Upper lobe of right lung (tissue), 1 donor: ENCODE results near the gene LASP1NB.

ENCODE experiments used
- ATAC-seq: fragments of 200-7000 bp; cut with Tn5 transposase; one replicate; pipeline ENCODE4 v1.9.1; 2020; ENCODE audit warnings: mild to moderate bottlenecking, moderate library complexity
- DNase-seq: peaks from one replicate; pipeline ENCODE4 v3.0.0-alpha.2; 2020
- H3K27ac ChIP-seq: fragments of 200-600 bp; one replicate; pipeline ENCODE4 v1.8.0; 2022
- H3K27me3 ChIP-seq: fragments of 200-600 bp; one replicate; pipeline ENCODE4 v1.8.0; 2022; ENCODE audit warnings: mild to moderate bottlenecking
- H3K36me3 ChIP-seq: fragments of 200-600 bp; one replicate; pipeline ENCODE4 v1.8.0; 2022
- H3K4me1 ChIP-seq: fragments of 200-600 bp; one replicate; pipeline ENCODE4 v1.8.0; 2022
- H3K4me3 ChIP-seq: fragments of 200-600 bp; one replicate; pipeline ENCODE4 v1.8.0; 2022; ENCODE audit warnings: mild to moderate bottlenecking
- H3K9me3 ChIP-seq: fragments of 200-600 bp; one replicate; pipeline ENCODE4 v1.8.0; 2022
- CTCF ChIP-seq: fragments of 200-600 bp; IDR thresholded peaks from one replicate; pipeline ENCODE4 v1.8.0; 2022; ENCODE audit warnings: antibody characterized with exemption
- intact Hi-C: fragments of 100-400 bp; cut with DNase I; formaldehyde crosslinking; loops from one replicate; pipeline ENCODE4 v1.11.0; 2022
- donor health status: DM: no; HTN: yes; CAD: no; lungs with severe emphysema.

The LASP1NB gene

GRCh38 chr17:38916771-38917170 lies 8.6 kb upstream of the LASP1NB start:
- H3K27me3 ChIP-seq = no peaks in the 10 kb centered on the region
- no peak overlapping the region for H3K27ac ChIP-seq
- H3K36me3 ChIP-seq = peaks cover 73% of the 10 kb centered on the region
- no peak for ATAC-seq
- H3K9me3 ChIP-seq = no peaks in the 10 kb centered on the region
- peaks cover 16% of the 10 kb centered on the region for H3K4me1 ChIP-seq
- DNase-seq = peak; percentile 22
- intact Hi-C loops = no loop called here
- TF ChIP-seq CTCF = no peak
- H3K4me3 ChIP-seq = no peak overlapping the region

- H3K36me3 ChIP-seq = peaks cover 73% of the 10 kb centered on the region
- no peak for TF ChIP-seq CTCF
- H3K9me3 ChIP-seq = no peaks in the 10 kb centered on the region
- no peaks in the 10 kb centered on the region for H3K27me3 ChIP-seq
- H3K4me3 ChIP-seq = no peak overlapping the region
- no peak for ATAC-seq
- H3K27ac ChIP-seq = no peak overlapping the region
- peaks cover 14% of the 10 kb centered on the region for H3K4me1 ChIP-seq
- intact Hi-C loops = no loop called here
- no peak for DNase-seq
These were observed 8.2 kb upstream of the LASP1NB start for GRCh38 chr17:38917259-38917658.

DNA sequence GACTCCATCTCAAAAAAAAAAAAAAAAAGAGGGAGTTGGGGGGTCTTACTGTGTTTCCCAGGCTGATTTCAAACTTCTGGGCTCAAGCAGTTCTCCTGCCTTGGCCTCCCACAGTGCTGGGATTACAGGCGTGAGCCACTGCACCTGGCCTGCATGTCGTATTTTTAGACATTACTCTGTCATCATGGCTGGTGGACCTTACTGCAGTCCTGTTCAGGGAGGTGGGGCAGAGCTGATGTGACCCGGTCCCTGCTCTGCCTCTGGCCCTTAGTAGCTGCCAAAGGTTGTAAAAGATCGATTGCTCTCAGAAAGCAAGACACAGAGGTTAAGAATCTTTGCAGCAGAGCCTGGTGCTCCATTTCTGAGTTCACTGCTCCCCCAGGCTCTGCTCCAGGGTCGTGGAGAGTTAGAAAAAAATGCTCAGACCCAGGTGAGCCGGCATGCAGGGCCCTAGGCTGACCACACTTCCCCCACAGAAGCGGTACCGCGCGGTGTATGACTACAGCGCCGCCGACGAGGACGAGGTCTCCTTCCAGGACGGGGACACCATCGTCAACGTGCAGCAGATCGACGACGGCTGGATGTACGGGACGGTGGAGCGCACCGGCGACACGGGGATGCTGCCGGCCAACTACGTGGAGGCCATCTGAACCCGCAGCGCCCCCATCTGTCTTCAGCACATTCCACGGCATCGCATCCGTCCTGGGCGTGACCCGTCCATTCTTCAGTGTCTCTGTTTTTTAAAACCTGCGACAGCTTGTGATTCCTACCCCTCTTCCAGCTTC lies 7.1 kb upstream of the LASP1NB start:
- no peak overlapping the region for H3K27ac ChIP-seq
- intact Hi-C loops = no loop called here
- peaks cover 73% of the 10 kb centered on the region for H3K36me3 ChIP-seq
- no peak for TF ChIP-seq CTCF
- no peaks in the 10 kb centered on the region for H3K9me3 ChIP-seq
- H3K4me3 ChIP-seq = no peak overlapping the region
- ATAC-seq (no peak), DNase-seq (no peak)
- no peaks in the 10 kb centered on the region for H3K27me3 ChIP-seq
- H3K4me1 ChIP-seq = peaks cover 16% of the 10 kb centered on the region

DNA sequence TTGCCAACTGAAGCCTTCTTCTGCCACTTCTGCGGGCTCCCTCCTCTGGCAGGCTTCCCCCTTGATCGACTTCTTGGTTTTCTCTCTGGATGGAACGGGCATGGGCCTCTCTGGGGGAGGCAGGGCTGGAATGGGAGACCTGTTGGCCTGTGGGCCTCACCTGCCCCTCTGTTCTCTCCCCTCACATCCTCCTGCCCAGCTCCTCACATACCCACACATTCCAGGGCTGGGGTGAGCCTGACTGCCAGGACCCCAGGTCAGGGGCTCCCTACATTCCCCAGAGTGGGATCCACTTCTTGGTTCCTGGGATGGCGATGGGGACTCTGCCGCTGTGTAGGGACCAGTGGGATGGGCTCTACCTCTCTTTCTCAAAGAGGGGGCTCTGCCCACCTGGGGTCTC lies 6.5 kb upstream of the LASP1NB start:
- intact Hi-C loops = no loop called here
- TF ChIP-seq CTCF = no peak
- no peak for DNase-seq

DNA sequence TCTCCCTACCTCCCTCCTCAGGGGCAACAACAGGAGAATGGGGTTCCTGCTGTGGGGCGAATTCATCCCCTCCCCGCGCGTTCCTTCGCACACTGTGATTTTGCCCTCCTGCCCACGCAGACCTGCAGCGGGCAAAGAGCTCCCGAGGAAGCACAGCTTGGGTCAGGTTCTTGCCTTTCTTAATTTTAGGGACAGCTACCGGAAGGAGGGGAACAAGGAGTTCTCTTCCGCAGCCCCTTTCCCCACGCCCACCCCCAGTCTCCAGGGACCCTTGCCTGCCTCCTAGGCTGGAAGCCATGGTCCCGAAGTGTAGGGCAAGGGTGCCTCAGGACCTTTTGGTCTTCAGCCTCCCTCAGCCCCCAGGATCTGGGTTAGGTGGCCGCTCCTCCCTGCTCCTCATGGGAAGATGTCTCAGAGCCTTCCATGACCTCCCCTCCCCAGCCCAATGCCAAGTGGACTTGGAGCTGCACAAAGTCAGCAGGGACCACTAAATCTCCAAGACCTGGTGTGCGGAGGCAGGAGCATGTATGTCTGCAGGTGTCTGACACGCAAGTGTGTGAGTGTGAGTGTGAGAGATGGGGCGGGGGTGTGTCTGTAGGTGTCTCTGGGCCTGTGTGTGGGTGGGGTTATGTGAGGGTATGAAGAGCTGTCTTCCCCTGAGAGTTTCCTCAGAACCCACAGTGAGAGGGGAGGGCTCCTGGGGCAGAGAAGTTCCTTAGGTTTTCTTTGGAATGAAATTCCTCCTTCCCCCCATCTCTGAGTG lies 5.9 kb upstream of the LASP1NB start:
- DNase-seq = peak; percentile 30
- no peak overlapping the region for H3K4me3 ChIP-seq
- H3K36me3 ChIP-seq = peaks cover 66% of the 10 kb centered on the region
- H3K27me3 ChIP-seq = no peaks in the 10 kb centered on the region
- no peak overlapping the region for H3K27ac ChIP-seq
- intact Hi-C loops = no loop called here
- no peak for TF ChIP-seq CTCF
- H3K4me1 ChIP-seq = peaks cover 15% of the 10 kb centered on the region
- no peaks in the 10 kb centered on the region for H3K9me3 ChIP-seq
- no peak for ATAC-seq

More for the DNA sequence above, 6.5 kb upstream of the LASP1NB start:
- Histone ChIP-seq H3K36me3 (peaks cover 72% of the 10 kb centered on the region), H3K27me3 (no peaks in the 10 kb centered on the region), H3K4me1 (peaks cover 19% of the 10 kb centered on the region), H3K27ac (no peak overlapping the region), H3K9me3 (no peaks in the 10 kb centered on the region), H3K4me3 (no peak overlapping the region)
- ATAC-seq = no peak
